ENCODE data around the gene KSR2.

DNA sequence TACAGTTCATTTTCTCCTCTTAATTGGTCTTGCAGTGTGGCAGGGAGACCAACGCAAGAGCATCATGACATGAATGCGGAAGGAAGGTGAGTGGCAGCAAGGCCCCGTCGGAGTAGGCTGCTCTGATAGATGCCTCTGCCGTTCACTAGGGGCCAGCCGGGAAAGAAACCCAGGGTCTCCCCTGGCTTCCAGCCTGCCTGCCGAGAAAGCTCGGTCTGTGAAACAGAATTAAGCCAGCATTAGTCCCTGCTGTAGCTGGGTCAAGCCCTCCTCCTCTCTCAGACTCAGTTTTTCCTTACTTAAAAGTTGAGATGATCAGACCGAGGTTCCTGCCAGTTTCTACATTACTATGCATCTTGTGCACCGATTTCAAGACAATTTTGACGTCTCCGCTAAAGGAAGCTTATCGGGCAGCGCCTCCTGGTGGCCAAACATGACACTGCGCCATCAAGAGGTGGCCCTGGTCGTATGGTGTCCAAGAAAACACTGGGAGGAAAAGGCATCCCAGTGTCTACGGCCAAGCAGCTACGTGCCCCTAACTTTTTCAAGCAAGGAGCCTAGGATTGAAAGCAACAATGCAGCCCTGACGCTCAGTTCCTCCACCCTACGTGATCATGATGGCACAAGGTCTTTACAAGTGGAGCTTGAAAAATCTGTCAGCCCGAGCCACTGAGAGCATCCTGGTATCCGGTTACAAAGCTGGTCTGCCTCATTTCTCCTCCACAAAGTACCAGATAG is 131.6 kb downstream of the KSR2 start:
- TF ChIP-seq CTCF (conservative IDR thresholded peaks at IDR 0.05; ENCODE audit: low read depth, low read length) (peak; percentile 86), CEBPB (IDR thresholded peaks at IDR 0.05; ENCODE audit: low read depth, low read length) (no peak), POLR2A (IDR thresholded peaks at IDR 0.05; ENCODE audit: low read depth, low read length) (no peak), RAD21 (IDR thresholded peaks at IDR 0.05; ENCODE audit: low read length) (peak; percentile 85), BHLHE40 (IDR thresholded peaks at IDR 0.05; ENCODE audit: low read depth, low read length) (no peak), RCOR1 (IDR thresholded peaks at IDR 0.05; ENCODE audit: insufficient replicate concordance, low read length) (no peak), CHD1 (IDR thresholded peaks at IDR 0.05; ENCODE audit: low read depth, low read length) (no peak), RFX5 (IDR thresholded peaks at IDR 0.05; ENCODE audit: low read depth, low read length) (no peak), MAZ (IDR thresholded peaks at IDR 0.05; ENCODE audit: borderline replicate concordance, low read depth, low read length) (no peak), MXI1 (IDR thresholded peaks at IDR 0.05; ENCODE audit: borderline replicate concordance, low read depth, low read length) (no peak), MAFK (IDR thresholded peaks at IDR 0.05; ENCODE audit: low read depth, low read length) (no peak), FOS (IDR thresholded peaks at IDR 0.05; ENCODE audit: low read depth, low read length) (no peak)
- TF ChIP-seq, protein P1, sequence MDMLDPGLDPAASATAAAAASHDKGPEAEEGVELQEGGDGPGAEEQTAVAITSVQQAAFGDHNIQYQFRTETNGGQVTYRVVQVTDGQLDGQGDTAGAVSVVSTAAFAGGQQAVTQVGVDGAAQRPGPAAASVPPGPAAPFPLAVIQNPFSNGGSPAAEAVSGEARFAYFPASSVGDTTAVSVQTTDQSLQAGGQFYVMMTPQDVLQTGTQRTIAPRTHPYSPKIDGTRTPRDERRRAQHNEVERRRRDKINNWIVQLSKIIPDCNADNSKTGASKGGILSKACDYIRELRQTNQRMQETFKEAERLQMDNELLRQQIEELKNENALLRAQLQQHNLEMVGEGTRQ (IDR thresholded peaks at IDR 0.05; ENCODE audit: low read depth, low read length) = no peak

All from IMR-90 (cell line).